GM12878 (cell line): ENCODE data around the gene SEPTIN5. TPM values are rescaled to one million over a fixed set of nuclear protein-coding genes. Genes with fewer than 3 reads are reported as not detected.
"Not testable (repeated sequence)": the region's sequence is repeated elsewhere in the genome, so short reads cannot be mapped to it uniquely, and the experiment has no call there.

Source experiments
- ATAC-seq: fragments of 200-7000 bp; cut with Tn5 transposase; 3 replicates; pipeline ENCODE4 v1.9.1; 2020; ENCODE audit warnings: mild to moderate bottlenecking, moderate library complexity
- BruUV-seq: library from RNA; stranded (reverse); fragments of 400-500 nt; replicated peaks from 2 replicates; lab custom pipeline; 2021; lab: Mats Ljungman, UMichigan
- CTCF ChIA-PET: fragments of 300-600 bp; sonication (Branson Sonifier 250); formaldehyde crosslinking; extraction: SDS; loops from one replicate; lab custom pipeline; 2021; ENCODE audit warnings: inconsistent platforms; lab: Yijun Ruan, JAX
- POLR2A ChIA-PET: fragments of 350-600 bp; formaldehyde crosslinking; extraction: SDS; loops from one replicate; lab custom pipeline; 2021; ENCODE audit warnings: inconsistent platforms; lab: Charles Lee
- RAD21 ChIA-PET: fragments of 300-600 bp; sonication (Branson Sonifier 250); formaldehyde crosslinking; loops from one replicate; lab custom pipeline; 2023; ENCODE audit warnings: antibody characterized with exemption; ENCODE audit not compliant: unreplicated experiment; lab: Charles Lee
- SMC1A ChIA-PET: fragments of 300-600 bp; sonication (Branson Sonifier 250); formaldehyde crosslinking; loops from one replicate; lab custom pipeline; 2023; ENCODE audit not compliant: unreplicated experiment, uncharacterized antibody; lab: Charles Lee
- DNase-seq: peaks from one replicate; pipeline ENCODE4 v3.0.0-alpha.2; 2011; ENCODE audit warnings: low read depth, low spot score
- FAIRE-seq: peaks from 3 replicates; lab custom pipeline; 2011; peaks lifted over from hg19 to GRCh38; lab: Jason Lieb, UNC
- H2AFZ ChIP-seq: 2 replicates; pipeline ENCODE4 v1.6.0; 2011; ENCODE audit warnings: low read depth, low read length, control low read depth; ENCODE audit not compliant: control insufficient read depth
- H3K27ac ChIP-seq: 2 replicates; pipeline ENCODE4 v1.5.1; 2011; ENCODE audit warnings: control low read depth; ENCODE audit not compliant: control insufficient read depth, insufficient read depth
- H3K27me3 ChIP-seq, 2 experiments: replicated peaks in 1 of 2; 2 replicates each; pipeline versions ENCODE4 v1.6.0 to v1.6.1; 2011; ENCODE audit warnings: low read length in 1 of 2; ENCODE audit not compliant: control insufficient read depth in 2 of 2, insufficient read depth in 2 of 2
- H3K36me3 ChIP-seq, 2 experiments: 2 replicates each; pipeline ENCODE4 v1.5.1; 2011; ENCODE audit warnings: low read length in 1 of 2; ENCODE audit not compliant: control insufficient read depth in 2 of 2, insufficient read depth in 2 of 2
- H3K4me1 ChIP-seq: 2 replicates; pipeline ENCODE4 v1.6.1; 2011; ENCODE audit warnings: mild to moderate bottlenecking, low read length, moderate library complexity, mixed read lengths; ENCODE audit not compliant: control insufficient read depth, insufficient read depth
- H3K4me2 ChIP-seq: 2 replicates; pipeline ENCODE4 v1.6.0; 2011; ENCODE audit warnings: control low read depth; ENCODE audit not compliant: control insufficient read depth, insufficient read depth
- H3K4me3 ChIP-seq: fragments of 200-600 bp; sonication (generic); 2 replicates; pipeline ENCODE4 v1.5.1; 2016
- H3K79me2 ChIP-seq: 2 replicates; pipeline ENCODE4 v1.6.0; 2011; ENCODE audit warnings: low read length; ENCODE audit not compliant: control insufficient read depth, insufficient read depth
- H3K9ac ChIP-seq: 2 replicates; pipeline ENCODE4 v1.8.0; 2011; ENCODE audit warnings: low read length, control low read depth, mixed read lengths; ENCODE audit not compliant: control insufficient read depth, insufficient read depth
- H3K9me3 ChIP-seq: replicated peaks from 3 replicates; pipeline ENCODE4 v1.5.1; 2011; ENCODE audit warnings: mild to moderate bottlenecking, low read length; ENCODE audit not compliant: control insufficient read depth, insufficient read depth
- H4K20me1 ChIP-seq: 2 replicates; pipeline ENCODE4 v1.6.0; 2011; ENCODE audit not compliant: control insufficient read depth, insufficient read depth
- BCL11A ChIP-seq: IDR thresholded peaks from 2 replicates; pipeline ENCODE4 v1.6.1; 2011; ENCODE audit warnings: low read depth, low read length
- BCLAF1 ChIP-seq: fragments of 450-650 bp; IDR thresholded peaks from 2 replicates; pipeline ENCODE4 v1.6.1; 2017; ENCODE audit warnings: antibody characterized with exemption, mild to moderate bottlenecking, moderate library complexity
- ELK1 ChIP-seq: IDR thresholded peaks from 2 replicates; pipeline ENCODE4 v1.6.1; 2012; ENCODE audit warnings: low read depth, low read length, improper control_type of control experiment
- HDAC6 ChIP-seq: fragments of 200-600 bp; sonication (generic); IDR thresholded peaks from one replicate; pipeline ENCODE4 v1.8.0; 2017; ENCODE audit warnings: antibody characterized with exemption; ENCODE audit not compliant: unreplicated experiment
- MEF2A ChIP-seq: IDR thresholded peaks from 2 replicates; pipeline ENCODE4 v1.6.1; 2011; ENCODE audit warnings: low read depth, mild to moderate bottlenecking, low read length, moderate library complexity; ENCODE audit not compliant: insufficient read depth
- RB1 ChIP-seq: fragments of 450-650 bp; formaldehyde crosslinking; IDR thresholded peaks from 2 replicates; pipeline ENCODE4 v1.6.1; 2017; ENCODE audit warnings: mild to moderate bottlenecking, borderline replicate concordance
- RUNX3 ChIP-seq: IDR thresholded peaks from 2 replicates; pipeline ENCODE4 v1.6.1; 2012; ENCODE audit warnings: low read length, inconsistent platforms
- TCF3 ChIP-seq: IDR thresholded peaks from 2 replicates; pipeline ENCODE4 v1.6.1; 2012; ENCODE audit warnings: low read depth, mild to moderate bottlenecking, low read length, borderline replicate concordance; ENCODE audit not compliant: insufficient read depth
- WGBS: methylation state at CpG from one replicate; pipeline ENCODE4 v1.1.6; 2016; ENCODE audit warnings: low lambda C conversion rate; ENCODE audit not compliant: insufficient replicate concordance, insufficient coverage; ENCODE audit errors: missing lambda C conversion rate; 5-methylcytosine and 5-hydroxymethylcytosine counted together
- in situ Hi-C: fragments of 300-500 bp; cut with MboI; formaldehyde crosslinking; loops from 9 replicates; pipeline ENCODE4 v1.14.3; 2018; ENCODE audit warnings: mixed read lengths
- intact Hi-C: fragments of 100-400 bp; cut with micrococcal nuclease; formaldehyde crosslinking; loops from one replicate; pipeline ENCODE4 v1.14.2; 2022; ENCODE audit not compliant: unreplicated experiment
- polyA plus RNA-seq, 11 experiments: library from polyadenylated mRNA; depleted of rRNA in 4 of 11; unstranded in 6 of 11; stranded (reverse) in 5 of 11; fragments of >200 nt; fragmentation: Nextera tagmentation in 4 of 11; fragmentation: Illumina TruSeq in 1 of 11; extraction: Ambion mirVana in 4 of 11; extraction: Trizol in 1 of 11; gene quantifications; 1 replicate in 1 of 11; 2 replicates in 10 of 11; pipeline versions ENCODE4 v1.2.1 to v1.2.3, GENCODE V29; 2011 to 2016; ENCODE audit warnings: inconsistent platforms in 2 of 11, missing spikeins in 2 of 11, low read depth in 1 of 11
- total RNA-seq, 4 experiments: library from RNA; depleted of rRNA in 3 of 4; stranded (reverse); fragments of >200 nt in 3 of 4; fragmentation: Illumina TruSeq in 1 of 4; extraction: Trizol in 1 of 4; gene quantifications; 2 replicates each; pipeline versions ENCODE4 v1.2.1 to v1.2.3, GENCODE V29; 2013 to 2021

The SEPTIN5 gene
- total and polyA plus RNA-seq, 10 of the 15 experiments (the other 5 are each of a cell fraction or from before 2014, with no cell fraction given), result 0.13 to 1.1 (median 0.34) TPM; not detected in 5

- CTCF ChIA-PET, result no interaction called here
- FAIRE-seq, result no peak
- no peaks in the 10 kb centered on the region for H3K9me3 ChIP-seq
- no peaks in the 10 kb centered on the region for H3K79me2 ChIP-seq
- no peak overlapping the region for H3K27ac ChIP-seq
- no TSS peak for BruUV-seq
- no peaks in the 10 kb centered on the region for H3K36me3 ChIP-seq
- H4K20me1 ChIP-seq, result no peaks in the 10 kb centered on the region
- no peak overlapping the region for H3K4me3 ChIP-seq
- intact Hi-C loops (no loop called here), in situ Hi-C loops (no loop called here)
- WGBS, result 50% methylated on average over 2 of the region's 2 CpGs
- H3K4me2 ChIP-seq, result no peak overlapping the region
- SMC1A ChIA-PET, result no interaction called here
- H2AFZ ChIP-seq, result no peak overlapping the region
- no peak for DNase-seq
- no peak overlapping the region for H3K9ac ChIP-seq
- TF ChIP-seq RB1 (no peak), HDAC6 (no peak), MEF2A (no peak), RUNX3 (no peak), TCF3 (no peak), BCL11A (no peak), BCLAF1 (no peak), ELK1 (no peak)
- RAD21 ChIA-PET, result interaction anchor here (0.6 kb wide), 1 partner anchor 1923 kb away, joined by 3 read pairs; no protein-coding TSS in a partner anchor
- no peaks in the 10 kb centered on the region for H3K4me1 ChIP-seq
- POLR2A ChIA-PET, result no interaction called here
- ATAC-seq, result no peak
- H3K27me3 ChIP-seq, result no peaks in the 10 kb centered on the region
These were observed 17.6 kb upstream of the SEPTIN5 start for GRCh38 chr22:19696504-19697276.

- POLR2A ChIA-PET, DNase-seq, H3K4me2 ChIP-seq, ATAC-seq, H3K27ac ChIP-seq, H4K20me1 ChIP-seq, H3K9me3 ChIP-seq, RAD21 ChIA-PET, FAIRE-seq, H3K36me3 ChIP-seq, SMC1A ChIA-PET, H3K27me3 ChIP-seq, H3K4me3 ChIP-seq, BruUV-seq, H3K79me2 ChIP-seq, H3K9ac ChIP-seq, in situ Hi-C loops, H2AFZ ChIP-seq, H3K4me1 ChIP-seq, intact Hi-C loops: not testable (repeated sequence)
- CTCF ChIA-PET, result interaction anchor here (0.6 kb wide), 1 partner anchor 551 kb away, joined by 3 read pairs; no protein-coding TSS in a partner anchor
- no CpG with 5 or more reads among the region's 1 CpG for WGBS
These were observed 16.4 kb upstream of the SEPTIN5 start for GRCh38 chr22:19697871-19698270.
